Measurements from ENCODE around the gene TUSC2.

- TF ChIP-seq TAF1 (IDR thresholded peaks at IDR 0.05; ENCODE audit: low read depth), result no peak
- peak; percentile 80 for TF ChIP-seq CTCF (IDR thresholded peaks at IDR 0.05; ENCODE audit: poor library complexity, severe bottlenecking)
- TF ChIP-seq REST (IDR thresholded peaks at IDR 0.05; ENCODE audit: borderline replicate concordance), result no peak
- TF ChIP-seq EZH2 (IDR thresholded peaks at IDR 0.05; ENCODE audit: borderline replicate concordance, insufficient read depth, low read length, poor library complexity, severe bottlenecking), result no peak
- TF ChIP-seq POLR2AphosphoS5 (IDR thresholded peaks at IDR 0.05), result no peak
Measured at GRCh38 chr3:50347187-50347813, 19.3 kb upstream of the TUSC2 start.

Measured in neural cell (in vitro differentiated cells).